GM19238 (cell line): ENCODE results near the gene ST7.

Experiments
- DNase-seq: peaks from one replicate; pipeline ENCODE4 v3.0.0; 2011; ENCODE audit warnings: low spot score; ENCODE audit not compliant: insufficient read length

The ST7 gene

GRCh38 chr7:117153016-117153545 lies 199.8 kb downstream of the ST7 start:
- DNase-seq, result no peak

GRCh38 chr7:117154721-117155120 lies 201.4 kb downstream of the ST7 start:
- no peak for DNase-seq

- DNase-seq, result no peak
Observed at GRCh38 chr7:117155694-117156093, 202.4 kb downstream of the ST7 start.

GRCh38 chr7:117157241-117158209 lies 204.2 kb downstream of the ST7 start:
- no peak for DNase-seq

- DNase-seq, result no peak
Observed at GRCh38 chr7:117158941-117159697, 205.8 kb downstream of the ST7 start.

- DNase-seq, result no peak
Observed at GRCh38 chr7:117163101-117163500, 209.8 kb downstream of the ST7 start.

- no peak for DNase-seq
Observed at GRCh38 chr7:117164620-117165019, 211.3 kb downstream of the ST7 start.

GRCh38 chr7:117165656-117166055 lies 212.4 kb downstream of the ST7 start:
- no peak for DNase-seq

GRCh38 chr7:117169907-117170306 lies 216.6 kb downstream of the ST7 start:
- no peak for DNase-seq

- no peak for DNase-seq
Observed at GRCh38 chr7:117171106-117171505, 217.8 kb downstream of the ST7 start.

GRCh38 chr7:117172283-117172682 lies 219.0 kb downstream of the ST7 start:
- no peak for DNase-seq

GRCh38 chr7:117173035-117173770 lies 219.9 kb downstream of the ST7 start:
- no peak for DNase-seq

GRCh38 chr7:117176206-117176605 lies 222.9 kb downstream of the ST7 start:
- no peak for DNase-seq

GRCh38 chr7:117178600-117178999 lies 225.3 kb downstream of the ST7 start:
- no peak for DNase-seq

GRCh38 chr7:117179701-117180100 lies 226.4 kb downstream of the ST7 start:
- DNase-seq, result no peak

- no peak for DNase-seq
Observed at GRCh38 chr7:117183729-117184128, 230.4 kb downstream of the ST7 start.

- no peak for DNase-seq
Observed at GRCh38 chr7:117184367-117184766, 231.1 kb downstream of the ST7 start.

GRCh38 chr7:117185124-117185523 lies 231.8 kb downstream of the ST7 start:
- DNase-seq, result no peak

- DNase-seq, result no peak
Observed at GRCh38 chr7:117186218-117187010, 233.1 kb downstream of the ST7 start.

- no peak for DNase-seq
Observed at GRCh38 chr7:117188376-117188775, 235.1 kb downstream of the ST7 start.
